ENCODE measurements around the gene ZSCAN21. TPM values are rescaled to one million over a fixed set of nuclear protein-coding genes. Genes with fewer than 3 reads are reported as not detected.

Gene ZSCAN21
- total and polyA plus RNA-seq, 2 donors (not counting 3 experiments of a cell fraction or from before 2014, with no cell fraction given) = 7.4 to 7.7 TPM

- no peak overlapping the region for H2AFZ ChIP-seq (ENCODE audit: low read depth, low read length)
- FAIRE-seq = no peak
- H3K27me3 ChIP-seq (ENCODE audit: control insufficient read depth in 2 of 2, insufficient read depth in 2 of 2, low read length in 2 of 2) = no peaks in the 10 kb centered on the region
- intact Hi-C loops (cut with micrococcal nuclease) = loop anchor here (10.0 kb wide), 1 partner anchor 173 kb away; the partner anchor contains the start of gene TRIM4
- H3K4me3 ChIP-seq (replicated peaks in 1 of 3; ENCODE audit: insufficient read depth in 1 of 3, low read depth in 1 of 3, low read length in 3 of 3) = peak overlapping the region in 1 of 3 experiments; percentile 74
- H3K27ac ChIP-seq (ENCODE audit: insufficient read depth, low read depth, low read length) = peak overlapping the region; percentile 94
- peak overlapping the region; percentile 45 for H3K4me2 ChIP-seq (ENCODE audit: insufficient read depth, low read length)
- H3K36me3 ChIP-seq (ENCODE audit: control insufficient read depth in 2 of 2, extremely low read depth in 1 of 2, insufficient read depth in 2 of 2, low read length in 2 of 2) = peaks cover 15 to 16% of the 10 kb centered on the region in 2 experiments
- ChIA-PET POLR2A (interaction anchor here (1.0 to 2.0 kb wide), 2 partner anchors 12 to 13 kb away, joined by 6 to 10 read pairs; partner anchors contain the start of genes AP4M1 and MCM7), CTCF (interaction anchor here (0.6 to 2.9 kb wide), 3 partner anchors 13 to 350 kb away, joined by 4 to 18 read pairs (median 5); partner anchors contain the start of genes AP4M1 and MCM7)
- H4K20me1 ChIP-seq (replicated peaks; ENCODE audit: control insufficient read depth, extremely low read depth, insufficient read depth, low read length) = no peaks in the 10 kb centered on the region
- DNase-seq (ENCODE audit: low read depth, low spot score) = no peak
- peaks cover 17% of the 10 kb centered on the region for H3K79me2 ChIP-seq (ENCODE audit: control insufficient read depth, insufficient read depth, low read length)
- H3K9me3 ChIP-seq (replicated peaks; ENCODE audit: control insufficient read depth, insufficient read depth, low read length) = no peaks in the 10 kb centered on the region
- TF ChIP-seq EZH2 (IDR thresholded peaks at IDR 0.05; ENCODE audit: borderline replicate concordance, low read depth, low read length, severe bottlenecking) (no peak), GATA2 (IDR thresholded peaks at IDR 0.05; ENCODE audit: insufficient read depth, insufficient read length, low read depth, low read length) (no peak), MYC (IDR thresholded peaks at IDR 0.05; ENCODE audit: low read depth, low read length) (no peak), POLR2AphosphoS5 (IDR thresholded peaks at IDR 0.05; ENCODE audit: insufficient read depth, low read depth, low read length) (no peak), POLR2A (IDR thresholded peaks at IDR 0.05; ENCODE audit: low read depth, low read length) (no peak), MAX (IDR thresholded peaks at IDR 0.05; ENCODE audit: insufficient read depth, insufficient read length) (no peak), FOS (IDR thresholded peaks at IDR 0.05; ENCODE audit: borderline replicate concordance, insufficient read depth, low read length) (no peak), CTCF (IDR thresholded peaks at IDR 0.05; ENCODE audit: extremely low read depth in 1 of 2, insufficient read depth in 1 of 2, low read depth in 1 of 2, low read length in 2 of 2) (no peak), JUN (IDR thresholded peaks at IDR 0.05; ENCODE audit: borderline replicate concordance, insufficient read depth, insufficient read length, low read depth) (no peak)
- BruUV-seq (replicated peaks) = TSS peak; percentile 58
- H3K4me1 ChIP-seq (ENCODE audit: control insufficient read depth, extremely low read depth, insufficient read depth, low read length) = peaks cover 32% of the 10 kb centered on the region
- H3K9ac ChIP-seq (replicated peaks; ENCODE audit: extremely low read depth, insufficient read depth, low read length) = peak overlapping the region; percentile 90
- dilution Hi-C loops (cut with MboI; ENCODE audit: extremely low pct_ligation_motif_present, low sequenced_read_pairs) = no loop called here
- H3K9me1 ChIP-seq (replicated peaks; ENCODE audit: control insufficient read depth, extremely low read depth, insufficient read depth, low read length) = no peaks in the 10 kb centered on the region
Observed at GRCh38 chr7:100088095-100088620, 38.6 kb downstream of the ZSCAN21 start.
